ENCODE measurements around the gene SUSD3. TPM values are rescaled to one million over a fixed set of nuclear protein-coding genes. Genes with fewer than 3 reads are reported as not detected.

Gene SUSD3
- total RNA-seq, 1 experiment from 2014 or later: 2.2 TPM

GRCh38 chr9:93111371-93112115 lies 53.0 kb downstream of the SUSD3 start:
- POLR2A ChIA-PET: no interaction called here
- Histone ChIP-seq H3K4me1 (no peaks in the 10 kb centered on the region), H3K4me3 (ENCODE audit: low read depth, low read length) (no peak overlapping the region), H3K9me3 (no peaks in the 10 kb centered on the region), H3K27me3 (replicated peaks; ENCODE audit: control insufficient read depth, insufficient read depth, low read length) (no peaks in the 10 kb centered on the region), H3K36me3 (ENCODE audit: control insufficient read depth, insufficient read depth, low read length) (no peaks in the 10 kb centered on the region)
- intact Hi-C loops (cut with micrococcal nuclease; ENCODE audit: unreplicated experiment): no loop called here
- H3K27ac Mint-ChIP-seq (ENCODE audit: unreplicated experiment): no peak overlapping the region
- H3K27me3 Mint-ChIP-seq (ENCODE audit: insufficient read depth, unreplicated experiment): no peaks in the 10 kb centered on the region
- H3K4me3 Mint-ChIP-seq (ENCODE audit: unreplicated experiment): no peak overlapping the region
- DNase-seq: no peak
- no peak for TF ChIP-seq CTCF (IDR thresholded peaks at IDR 0.05; ENCODE audit: insufficient read depth in 1 of 2, low read depth in 1 of 2, low read length in 1 of 2, severe bottlenecking in 1 of 2, unreplicated experiment in 1 of 2)
- no peaks in the 10 kb centered on the region for H3K9me3 Mint-ChIP-seq (ENCODE audit: unreplicated experiment)
- CTCF ChIA-PET: interaction anchor here (0.7 kb wide), 1 partner anchor 191 kb away, joined by 3 read pairs; no protein-coding TSS in a partner anchor
- H3K4me1 Mint-ChIP-seq (ENCODE audit: low read depth, unreplicated experiment): no peaks in the 10 kb centered on the region
- no peaks in the 10 kb centered on the region for H3K36me3 Mint-ChIP-seq (ENCODE audit: insufficient read depth, unreplicated experiment)
- no TSS peak for BruUV-seq (replicated peaks)

GRCh38 chr9:93112116-93112863 lies 53.8 kb downstream of the SUSD3 start:
- Histone ChIP-seq H3K9me3 (no peaks in the 10 kb centered on the region), H3K36me3 (ENCODE audit: control insufficient read depth, insufficient read depth, low read length) (no peaks in the 10 kb centered on the region), H3K4me3 (ENCODE audit: low read depth, low read length) (no peak overlapping the region), H3K4me1 (no peaks in the 10 kb centered on the region), H3K27me3 (replicated peaks; ENCODE audit: control insufficient read depth, insufficient read depth, low read length) (no peaks in the 10 kb centered on the region)
- TF ChIP-seq CTCF (IDR thresholded peaks at IDR 0.05; ENCODE audit: insufficient read depth in 1 of 2, low read depth in 1 of 2, low read length in 1 of 2, severe bottlenecking in 1 of 2, unreplicated experiment in 1 of 2): no peak
- intact Hi-C loops (cut with micrococcal nuclease; ENCODE audit: unreplicated experiment): no loop called here
- no peaks in the 10 kb centered on the region for H3K9me3 Mint-ChIP-seq (ENCODE audit: unreplicated experiment)
- ChIA-PET CTCF (interaction anchor here (0.7 kb wide), 1 partner anchor 190 kb away, joined by 3 read pairs; no protein-coding TSS in a partner anchor), POLR2A (no interaction called here)
- H3K4me1 Mint-ChIP-seq (ENCODE audit: low read depth, unreplicated experiment): no peaks in the 10 kb centered on the region
- BruUV-seq (replicated peaks): no TSS peak
- no peak for DNase-seq
- no peak overlapping the region for H3K4me3 Mint-ChIP-seq (ENCODE audit: unreplicated experiment)
- H3K36me3 Mint-ChIP-seq (ENCODE audit: insufficient read depth, unreplicated experiment): no peaks in the 10 kb centered on the region
- no peak overlapping the region for H3K27ac Mint-ChIP-seq (ENCODE audit: unreplicated experiment)
- H3K27me3 Mint-ChIP-seq (ENCODE audit: insufficient read depth, unreplicated experiment): no peaks in the 10 kb centered on the region

GRCh38 chr9:93112864-93113389 lies 54.4 kb downstream of the SUSD3 start:
- H3K9me3 Mint-ChIP-seq (ENCODE audit: unreplicated experiment): no peaks in the 10 kb centered on the region

More at GRCh38 chr9:93112864-93113389, 54.4 kb downstream of the SUSD3 start:
- intact Hi-C loops (cut with micrococcal nuclease; ENCODE audit: unreplicated experiment): no loop called here
- no peaks in the 10 kb centered on the region for H3K4me1 Mint-ChIP-seq (ENCODE audit: low read depth, unreplicated experiment)
- no peak for DNase-seq
- H3K27me3 ChIP-seq (replicated peaks; ENCODE audit: control insufficient read depth, insufficient read depth, low read length): no peaks in the 10 kb centered on the region
- POLR2A ChIA-PET: no interaction called here
- no peak overlapping the region for H3K4me3 ChIP-seq (ENCODE audit: low read depth, low read length)
- no peaks in the 10 kb centered on the region for H3K4me1 ChIP-seq
- no peaks in the 10 kb centered on the region for H3K36me3 ChIP-seq (ENCODE audit: control insufficient read depth, insufficient read depth, low read length)
- TF ChIP-seq CTCF (IDR thresholded peaks at IDR 0.05; ENCODE audit: insufficient read depth in 1 of 2, low read depth in 1 of 2, low read length in 1 of 2, severe bottlenecking in 1 of 2, unreplicated experiment in 1 of 2): no peak
- H3K4me3 Mint-ChIP-seq (ENCODE audit: unreplicated experiment): no peak overlapping the region
- no peaks in the 10 kb centered on the region for H3K9me3 ChIP-seq
- CTCF ChIA-PET: no interaction called here
- H3K27me3 Mint-ChIP-seq (ENCODE audit: insufficient read depth, unreplicated experiment): no peaks in the 10 kb centered on the region
- H3K36me3 Mint-ChIP-seq (ENCODE audit: insufficient read depth, unreplicated experiment): no peaks in the 10 kb centered on the region
- no TSS peak for BruUV-seq (replicated peaks)
- no peak overlapping the region for H3K27ac Mint-ChIP-seq (ENCODE audit: unreplicated experiment)
